NCI-H345 treated with DMSO at 0.1 percent for 48 hours (cell line): Measurements from ENCODE around the gene FMNL1.

ENCODE experiments used
- DNase-seq: peaks from one replicate; lab custom pipeline; 2025; ENCODE audit not compliant: unreplicated experiment; lab: John Stamatoyannopoulos, UW

FMNL1 gene

DNA sequence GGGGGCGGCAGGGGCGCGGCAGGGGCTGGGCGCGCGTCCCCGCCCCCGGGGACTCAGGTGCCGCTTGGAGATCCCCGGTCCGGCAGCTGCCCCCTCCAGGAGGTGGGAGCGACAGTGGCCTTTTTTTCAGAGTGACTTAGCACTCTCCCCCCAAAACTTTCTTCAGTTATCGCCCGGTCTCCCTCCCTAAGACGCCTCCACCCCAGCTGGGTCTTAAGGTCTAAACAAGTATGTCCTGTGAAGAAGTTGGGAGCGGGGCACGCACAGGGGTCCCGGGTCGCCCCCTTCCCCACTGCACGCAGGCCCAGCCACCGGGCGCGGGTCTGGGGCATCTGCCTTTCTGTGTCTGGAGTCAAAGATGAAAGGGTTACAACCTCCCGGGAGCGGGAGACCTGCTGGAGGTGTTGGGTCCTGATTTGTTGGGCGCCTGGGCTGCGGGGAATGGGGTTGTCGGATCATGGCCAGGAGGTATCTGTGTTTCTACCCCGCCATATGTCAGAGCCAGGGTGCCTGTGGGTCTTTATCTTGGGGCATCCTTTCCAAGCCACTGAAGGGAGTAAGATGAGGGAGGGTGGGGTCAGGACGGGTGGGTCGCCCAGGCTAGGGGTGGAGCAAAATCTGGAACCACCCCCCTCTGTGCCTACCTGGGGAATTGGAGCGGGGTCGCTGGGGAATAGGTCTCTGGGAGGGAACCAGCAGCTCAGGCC lies 757 bp downstream of the FMNL1 start:
- DNase-seq: no peak

DNA sequence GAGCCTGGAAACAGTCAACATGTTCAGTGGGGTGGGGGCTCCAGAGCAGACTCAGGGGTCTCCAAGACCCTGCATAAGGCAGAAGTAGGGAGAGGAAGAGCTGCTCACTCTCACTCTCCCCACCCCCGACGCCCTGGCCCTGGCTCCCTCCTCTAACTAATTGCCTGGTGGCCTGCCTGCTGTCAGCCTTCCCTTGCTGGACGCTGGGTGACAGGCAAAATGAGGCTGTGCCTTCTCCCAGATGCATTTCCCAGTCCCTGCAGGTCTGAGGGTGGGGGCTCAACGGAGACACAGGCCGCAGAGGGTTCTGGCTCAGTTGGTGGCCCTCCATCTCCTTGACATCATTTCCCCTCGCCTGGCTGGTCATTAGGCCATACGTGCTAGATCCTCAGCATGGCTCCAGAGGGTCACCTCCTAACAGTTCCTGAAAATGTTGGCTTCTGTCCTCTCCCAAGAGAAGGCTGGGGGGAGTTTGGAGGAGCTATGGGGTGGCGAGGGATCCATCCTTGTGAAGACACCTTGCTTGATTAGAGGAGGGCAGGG lies 1.4 kb downstream of the FMNL1 start:
- DNase-seq: no peak

DNA sequence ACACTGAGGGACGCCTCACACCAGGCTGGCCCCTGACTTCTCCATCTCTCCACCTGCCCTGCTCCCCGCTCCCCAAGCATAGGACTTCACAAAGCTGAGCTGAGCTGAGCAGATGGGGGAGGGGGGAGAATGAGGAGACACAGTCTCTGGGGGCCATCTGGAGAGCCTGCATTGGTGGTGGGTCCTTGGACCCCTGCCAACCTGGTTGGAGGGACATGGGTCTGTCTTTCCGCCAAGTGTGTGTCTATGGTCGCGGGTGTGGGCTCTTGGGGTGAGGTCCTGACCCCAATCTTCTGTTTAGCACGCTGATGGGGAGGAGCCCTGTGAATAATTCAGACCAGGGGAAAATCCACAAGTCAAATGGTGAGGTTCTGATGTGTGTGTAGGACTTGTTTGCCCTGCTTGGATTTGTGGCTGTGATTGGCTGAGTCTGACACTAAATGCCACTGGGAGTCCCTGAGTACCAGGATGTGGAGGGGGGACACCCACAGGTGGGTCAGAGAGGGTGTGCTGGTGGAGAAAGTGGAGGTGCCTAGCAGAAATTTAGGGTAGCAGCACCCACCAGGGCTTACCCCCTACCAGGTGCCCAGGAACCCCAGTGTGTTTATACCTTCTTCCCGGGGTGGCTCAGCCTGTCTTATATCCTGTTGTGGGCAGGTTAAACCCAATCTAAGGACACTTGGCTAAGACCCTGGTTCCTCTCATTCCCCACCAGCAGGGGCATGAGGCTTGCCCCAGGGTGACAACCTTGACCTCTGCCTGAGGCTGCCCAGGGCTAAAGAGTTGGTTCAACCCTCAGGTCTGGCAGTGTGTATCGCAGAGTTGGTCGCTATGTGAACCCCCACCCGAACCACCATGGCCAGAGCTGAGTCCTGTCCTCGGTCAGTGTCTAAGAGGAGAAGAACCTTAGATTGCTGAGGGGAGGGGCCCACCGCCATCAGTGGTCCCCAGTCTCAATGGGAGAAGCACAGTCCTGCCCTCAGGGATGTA lies 2.1 kb downstream of the FMNL1 start:
- no peak for DNase-seq

DNA sequence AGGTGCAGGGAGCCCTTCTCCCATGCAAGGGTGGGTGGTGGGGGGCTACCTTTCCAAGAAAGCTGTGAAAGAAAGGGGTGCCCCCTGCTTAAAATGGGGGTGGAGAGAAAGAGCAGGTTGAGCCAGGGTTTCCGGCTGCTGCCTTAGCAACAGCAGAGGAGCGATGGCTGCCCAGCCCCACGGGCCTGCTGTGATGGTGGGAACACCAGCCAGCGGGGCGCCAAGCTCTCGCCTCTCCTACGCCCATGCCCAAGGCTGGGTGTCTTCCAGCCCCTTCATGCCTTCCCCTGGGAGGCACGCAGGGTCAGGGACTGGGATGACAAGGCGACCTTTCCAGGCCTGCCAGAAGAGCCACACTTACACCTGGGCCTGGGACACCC lies 3.0 kb downstream of the FMNL1 start:
- no peak for DNase-seq

DNA sequence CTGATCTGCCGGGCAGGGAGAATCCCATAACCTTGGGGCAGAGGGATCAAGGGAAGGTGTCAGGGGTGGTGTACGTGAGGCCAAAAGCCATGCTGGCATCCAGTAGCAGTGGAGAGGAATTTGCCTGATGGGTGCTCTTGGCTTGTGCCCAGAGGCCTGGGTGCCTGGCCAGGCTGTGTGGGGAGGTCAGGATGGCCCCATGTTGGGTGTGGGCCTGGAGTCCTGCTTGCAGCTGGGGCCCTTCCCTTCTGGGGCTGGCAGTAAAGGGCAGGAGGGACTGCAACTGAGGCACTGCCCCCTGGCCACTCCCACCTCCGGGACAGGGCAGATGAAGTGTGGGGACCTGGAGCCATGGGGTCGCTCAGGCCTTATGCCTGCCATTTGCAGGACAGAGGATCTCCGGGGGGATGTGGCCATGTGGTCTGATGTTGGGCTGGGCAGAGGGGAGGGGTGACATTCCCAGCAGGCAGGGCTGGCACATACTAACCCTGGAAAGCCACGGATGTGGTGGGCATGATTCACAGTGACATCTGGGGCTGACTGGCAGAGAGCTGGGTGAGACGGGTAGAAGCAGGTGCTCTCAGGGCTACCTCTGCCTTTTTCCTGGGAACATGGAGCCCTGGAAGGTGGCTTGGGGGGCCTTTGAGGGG lies 3.5 kb downstream of the FMNL1 start:
- DNase-seq: no peak

DNA sequence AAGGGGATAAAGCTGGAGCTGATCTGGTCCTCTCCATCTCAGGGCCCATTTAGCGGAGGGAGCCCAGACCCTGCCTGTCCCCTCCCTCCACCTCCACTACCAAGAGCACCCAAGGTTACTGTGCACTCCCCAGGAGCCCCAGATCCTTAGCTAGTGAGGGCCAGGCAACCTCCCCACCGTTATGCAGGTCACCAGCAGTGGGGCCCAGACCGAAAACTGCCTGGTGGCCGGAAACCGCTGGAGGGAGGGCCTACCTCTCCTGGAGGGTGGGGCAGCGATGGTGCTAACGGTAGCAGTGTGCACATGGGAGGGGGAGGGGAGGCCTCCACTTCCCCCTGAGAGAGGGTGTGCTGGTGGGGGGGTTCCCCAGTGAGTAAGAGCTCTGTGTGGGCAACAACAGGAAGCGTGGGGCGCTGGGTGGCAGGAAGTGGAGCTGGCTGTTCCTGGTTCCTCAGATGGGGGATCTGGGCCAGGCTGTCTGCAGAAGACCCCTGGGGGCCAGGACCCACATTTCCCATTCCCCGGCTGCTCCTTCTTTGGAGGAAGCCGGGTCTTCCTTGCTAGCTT lies 4.4 kb downstream of the FMNL1 start:
- no peak for DNase-seq

DNA sequence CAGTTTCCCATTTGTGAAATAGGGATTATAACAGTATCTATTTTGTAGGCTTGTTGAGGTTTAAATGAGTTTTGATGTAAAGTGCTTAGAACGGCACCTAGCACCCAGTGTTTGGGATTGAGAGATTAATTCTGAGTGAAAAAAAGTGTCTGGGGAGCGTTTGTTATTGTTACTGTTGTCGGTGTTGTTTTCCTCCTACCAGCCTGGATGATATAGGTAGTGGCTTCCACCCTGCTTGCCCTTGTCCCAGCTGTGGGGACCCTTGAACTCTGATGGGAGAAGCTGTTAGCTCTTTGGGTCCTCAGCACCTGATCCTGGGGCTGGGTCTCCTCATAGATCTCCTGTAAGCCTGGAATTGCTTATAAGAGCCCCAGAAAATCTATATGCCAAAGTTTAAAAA lies 4.9 kb downstream of the FMNL1 start:
- no peak for DNase-seq

DNA sequence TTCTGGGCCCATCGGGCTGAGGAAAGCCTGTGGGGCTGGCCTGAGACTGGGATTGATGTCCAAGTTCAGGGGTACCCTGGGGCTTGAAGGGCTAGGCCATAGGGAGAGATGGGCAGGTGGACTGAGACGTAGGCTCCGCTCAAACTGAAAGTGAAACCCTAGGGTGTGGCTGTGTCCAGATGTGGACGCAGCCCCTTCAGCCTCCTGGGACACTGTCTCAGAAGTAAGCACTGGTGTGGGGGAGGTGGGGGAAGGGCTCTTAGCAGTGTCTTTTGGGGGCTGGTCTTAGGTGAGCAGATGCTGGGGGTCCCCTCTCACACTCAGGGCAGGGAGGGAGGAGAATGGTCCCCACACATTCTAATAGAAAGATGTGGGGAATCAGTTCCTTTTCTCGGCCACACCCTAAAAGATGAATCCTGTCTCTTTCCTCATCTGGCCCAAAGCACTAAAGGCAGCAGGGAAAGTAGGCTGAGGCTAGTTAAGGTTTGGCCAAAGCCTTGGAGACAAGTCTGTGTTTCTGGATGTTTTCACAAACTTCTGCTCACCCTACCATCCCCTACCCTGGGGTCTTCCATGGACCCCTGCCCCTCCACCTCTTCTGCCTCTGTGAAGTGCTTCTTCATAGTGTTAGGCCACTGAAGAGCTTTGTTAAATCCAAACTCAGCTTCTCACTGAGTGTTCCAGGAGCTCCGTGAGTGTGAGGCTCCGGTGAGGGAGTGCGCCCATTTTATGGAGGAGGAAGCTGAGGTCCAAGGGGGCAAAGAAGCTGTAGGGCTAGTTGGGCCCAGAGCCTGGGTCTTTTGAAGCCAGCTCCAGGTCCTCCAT lies 5.6 kb downstream of the FMNL1 start:
- DNase-seq: no peak

DNA sequence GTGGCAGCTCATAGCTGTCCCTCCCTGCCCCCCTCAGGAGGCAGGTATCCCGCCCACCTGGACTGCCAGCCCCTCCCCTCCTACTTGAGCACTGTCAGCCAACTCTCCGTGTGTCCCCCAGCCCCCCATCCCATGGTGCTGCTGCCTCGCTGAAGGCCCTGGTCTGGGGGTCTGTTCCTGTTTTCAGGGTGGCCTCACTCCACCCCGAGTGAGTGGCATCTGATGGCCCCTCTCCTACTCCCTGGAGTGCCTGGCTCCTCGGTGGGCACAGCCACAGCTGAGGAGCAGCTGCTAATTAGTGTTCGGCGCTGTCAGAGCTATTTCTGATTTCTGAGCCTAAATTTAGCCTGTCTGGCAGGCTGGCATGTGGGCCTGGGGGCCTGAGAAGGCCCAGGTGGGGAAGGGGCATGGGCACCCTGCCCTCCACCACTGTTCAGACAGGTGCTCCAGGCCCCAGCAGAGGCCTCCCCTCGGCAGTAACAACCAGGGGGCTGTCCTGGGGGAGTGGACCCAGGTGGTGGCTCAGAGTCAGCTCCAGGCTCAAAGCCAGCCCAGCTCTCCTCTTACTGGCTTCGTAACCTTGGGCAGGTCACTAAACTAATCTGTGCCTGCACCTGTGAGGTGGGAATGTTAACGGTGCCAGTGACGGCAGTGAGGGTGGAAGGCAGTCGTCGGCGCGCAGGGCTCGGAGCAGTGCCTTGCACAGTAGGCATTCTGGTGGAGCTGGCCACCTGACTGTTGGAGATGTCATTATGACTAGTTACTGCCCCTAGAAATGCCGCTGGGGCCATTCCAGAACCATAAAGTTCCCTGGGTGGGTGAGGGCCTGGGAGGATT lies 6.5 kb downstream of the FMNL1 start:
- no peak for DNase-seq

DNA sequence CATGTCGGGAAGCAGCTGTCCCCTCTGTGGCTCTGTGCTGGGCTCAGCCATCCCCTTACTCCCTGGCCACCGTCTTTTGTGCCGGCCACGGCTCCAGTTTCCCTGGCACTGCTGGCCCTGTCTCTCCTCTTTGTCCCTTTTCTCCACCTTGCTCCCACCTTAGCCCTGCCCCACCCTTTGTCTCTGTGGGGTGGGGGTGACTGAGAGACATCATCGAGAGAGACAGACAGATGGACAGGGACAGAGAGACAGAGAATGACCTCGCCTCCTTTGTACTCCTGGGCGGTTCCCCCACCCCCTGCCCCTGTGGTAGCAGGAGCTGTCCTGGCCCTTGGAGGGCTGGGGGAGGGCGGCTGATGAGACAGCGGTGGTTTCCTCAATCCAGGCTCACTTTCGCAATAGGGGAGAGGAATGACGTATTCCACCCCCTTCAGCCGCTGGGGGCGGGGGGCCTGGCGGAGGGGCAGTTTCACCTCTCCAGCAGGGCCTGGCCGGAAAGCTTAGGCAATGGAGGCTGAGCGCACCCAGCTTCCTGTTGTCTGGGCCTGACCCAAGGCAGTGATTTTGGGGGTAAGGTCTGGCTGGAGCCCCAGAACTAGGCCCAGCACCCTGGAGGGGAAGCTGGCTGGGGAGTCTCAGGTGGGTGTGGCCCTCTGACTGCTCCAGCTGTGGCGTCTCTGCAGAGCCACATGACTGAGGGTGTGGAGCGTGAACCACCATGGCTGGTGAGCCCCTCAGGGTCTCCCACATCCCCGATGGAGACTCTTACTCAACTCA lies 7.3 kb downstream of the FMNL1 start:
- no peak for DNase-seq

DNA sequence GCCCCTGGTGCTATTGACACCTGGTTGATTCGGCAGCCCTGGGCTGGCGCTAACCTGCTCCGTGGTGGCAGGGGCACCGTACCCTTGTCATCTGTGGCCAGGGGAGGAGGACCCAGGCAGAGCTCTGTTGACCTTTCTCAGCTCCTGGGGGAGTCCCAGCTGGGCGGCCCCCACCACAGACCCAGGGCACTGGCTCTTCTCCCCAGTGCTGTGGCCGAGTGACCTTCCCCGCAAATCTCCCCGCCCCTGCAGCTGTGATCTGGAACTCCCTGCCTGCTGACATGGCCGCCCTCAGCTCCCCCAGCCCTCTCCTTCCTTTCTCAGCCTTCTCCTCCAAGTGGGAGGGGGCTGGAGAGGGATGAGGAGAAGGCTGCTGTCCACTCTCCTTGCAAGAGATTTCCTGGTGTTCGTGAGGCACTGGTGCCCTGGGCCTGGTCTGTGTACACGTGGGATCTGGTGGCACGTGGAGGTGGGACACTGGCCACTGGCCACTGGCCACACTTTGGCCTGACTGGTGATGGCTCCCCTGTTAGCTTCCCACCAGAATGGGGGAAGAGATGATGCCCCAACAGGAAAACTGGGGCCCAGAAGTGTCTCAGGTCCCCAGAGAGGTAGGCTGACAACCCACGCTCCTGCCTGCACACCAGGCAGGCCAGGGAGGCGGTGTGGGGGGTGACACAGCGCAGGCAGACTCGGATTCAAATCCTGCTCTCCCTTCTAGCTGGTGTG lies 8.2 kb downstream of the FMNL1 start:
- DNase-seq: no peak

DNA sequence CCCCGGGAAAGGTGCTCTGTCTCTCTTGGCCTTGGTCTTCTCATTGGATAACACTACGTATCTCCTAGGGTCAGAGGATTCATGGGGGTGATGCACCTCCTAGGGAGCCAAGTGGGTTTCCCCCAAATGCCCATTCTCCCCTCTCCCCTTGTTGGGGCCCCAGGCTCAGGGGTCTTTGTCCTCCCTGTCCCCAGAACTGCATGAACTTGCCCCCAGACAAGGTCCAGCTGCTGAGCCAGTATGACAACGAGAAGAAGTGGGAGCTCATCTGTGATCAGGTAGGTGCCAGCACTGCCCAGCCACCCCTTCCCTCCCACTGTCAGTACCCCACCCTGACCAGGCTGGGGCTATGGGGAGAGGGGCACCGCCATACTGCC lies 8.7 kb downstream of the FMNL1 start:
- DNase-seq: no peak

DNA sequence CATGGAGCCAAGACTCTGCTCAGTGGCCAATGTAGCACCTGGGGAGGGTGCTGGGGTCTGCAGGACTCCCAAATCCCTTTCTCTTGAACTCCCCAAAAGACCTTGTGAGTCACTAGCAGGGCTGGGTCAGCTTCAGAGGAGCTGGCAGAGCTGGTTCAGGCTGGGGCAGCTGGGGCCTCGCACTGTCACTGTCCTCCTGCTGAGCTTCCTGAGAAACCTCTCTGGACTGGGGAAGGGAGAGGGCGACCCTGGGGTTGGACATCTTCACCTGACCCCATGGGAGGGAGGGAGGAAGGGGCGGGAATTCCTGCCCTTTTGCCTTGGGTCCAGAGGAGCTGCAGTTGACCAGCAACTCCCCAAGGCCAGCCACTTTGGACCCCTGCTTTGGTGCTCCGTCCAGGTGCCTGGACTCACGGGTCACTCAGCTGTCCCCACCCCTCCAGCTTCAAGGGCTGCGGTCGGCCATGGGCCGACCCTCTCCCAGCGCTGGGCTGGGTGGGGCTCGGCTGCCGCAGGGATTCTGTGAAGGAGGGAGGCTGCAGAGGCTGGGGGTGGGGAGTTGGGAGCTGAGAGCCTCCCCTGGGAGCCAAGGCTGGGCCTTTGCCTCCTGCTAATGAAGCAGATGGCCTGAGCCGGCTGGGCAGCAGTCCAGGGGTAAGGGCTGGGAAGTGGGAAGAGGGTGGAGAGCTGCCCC lies 9.2 kb downstream of the FMNL1 start:
- no peak for DNase-seq

DNA sequence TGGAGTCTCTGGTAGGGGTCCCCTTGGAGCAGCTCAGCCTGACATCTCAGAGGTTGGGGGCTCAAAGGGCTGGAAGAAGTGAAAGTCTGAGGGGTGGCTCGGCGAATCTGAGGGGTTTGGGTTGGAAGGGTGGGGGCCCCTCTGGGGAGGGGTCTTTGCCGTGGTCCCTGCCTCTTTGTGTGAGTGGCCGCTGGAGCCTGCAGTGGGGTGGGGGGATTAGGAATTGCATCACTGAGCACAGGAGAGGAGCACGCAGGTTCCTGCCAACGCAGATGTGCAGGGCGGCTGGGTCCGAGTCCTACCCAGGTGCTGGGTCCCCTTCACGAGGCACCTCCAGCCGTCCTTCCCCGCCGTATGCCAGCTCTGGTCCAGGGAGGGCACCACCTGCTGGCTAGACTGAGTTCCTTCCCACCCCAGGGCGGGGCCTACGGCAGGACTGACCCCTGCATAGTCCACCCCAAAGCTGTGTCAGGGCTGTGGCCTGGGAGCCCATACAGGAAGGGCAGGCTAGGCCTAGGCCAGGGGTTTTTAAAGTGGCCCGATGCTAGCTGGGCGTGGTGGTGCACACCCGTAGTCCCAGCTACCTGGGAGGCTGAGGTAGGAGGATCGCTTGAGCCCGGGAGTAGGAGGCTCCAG lies 9.9 kb downstream of the FMNL1 start:
- DNase-seq: no peak

DNA sequence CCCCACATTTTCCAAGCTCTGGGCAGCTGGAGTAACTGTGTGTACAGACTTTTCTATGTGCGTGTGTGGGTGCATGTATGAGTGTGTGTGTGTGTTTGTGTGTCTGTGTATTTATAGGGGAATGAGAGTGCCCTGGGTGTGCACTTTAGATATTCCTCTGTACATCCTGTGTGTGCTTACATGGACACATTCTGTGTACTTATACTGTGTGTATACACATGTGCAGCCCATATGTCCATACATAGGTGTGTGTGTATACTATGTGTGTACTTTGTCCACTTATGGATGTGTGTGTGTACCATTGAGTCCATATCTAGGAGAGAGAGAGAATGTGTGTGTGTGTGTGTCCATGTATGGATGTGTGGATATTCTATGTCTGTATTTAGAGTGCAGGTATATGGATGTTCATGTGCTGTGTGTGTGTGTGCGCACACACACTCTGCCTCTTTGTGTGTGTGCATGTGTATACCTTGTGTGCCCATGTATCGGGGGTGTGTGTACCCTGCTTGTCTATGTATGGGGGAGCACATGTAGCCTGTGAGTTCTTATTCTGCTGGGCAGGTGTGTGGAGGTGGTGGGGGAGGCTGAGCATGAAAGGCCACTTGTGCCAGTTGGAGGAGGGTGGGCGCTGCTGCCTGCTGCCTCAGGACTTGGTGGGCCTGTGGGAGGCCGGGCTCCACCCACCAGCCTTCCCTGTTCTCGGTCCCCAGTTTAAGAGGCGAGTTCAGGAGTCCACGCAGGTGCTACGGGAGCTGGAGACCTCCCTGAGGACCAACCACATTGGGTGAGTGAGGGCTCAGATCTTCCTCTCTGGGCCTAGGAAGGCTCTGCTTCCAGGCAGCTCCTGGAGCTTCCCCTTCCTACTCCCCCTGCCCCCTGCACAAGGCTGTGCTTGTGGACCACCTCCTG lies 11.1 kb downstream of the FMNL1 start:
- no peak for DNase-seq

DNA sequence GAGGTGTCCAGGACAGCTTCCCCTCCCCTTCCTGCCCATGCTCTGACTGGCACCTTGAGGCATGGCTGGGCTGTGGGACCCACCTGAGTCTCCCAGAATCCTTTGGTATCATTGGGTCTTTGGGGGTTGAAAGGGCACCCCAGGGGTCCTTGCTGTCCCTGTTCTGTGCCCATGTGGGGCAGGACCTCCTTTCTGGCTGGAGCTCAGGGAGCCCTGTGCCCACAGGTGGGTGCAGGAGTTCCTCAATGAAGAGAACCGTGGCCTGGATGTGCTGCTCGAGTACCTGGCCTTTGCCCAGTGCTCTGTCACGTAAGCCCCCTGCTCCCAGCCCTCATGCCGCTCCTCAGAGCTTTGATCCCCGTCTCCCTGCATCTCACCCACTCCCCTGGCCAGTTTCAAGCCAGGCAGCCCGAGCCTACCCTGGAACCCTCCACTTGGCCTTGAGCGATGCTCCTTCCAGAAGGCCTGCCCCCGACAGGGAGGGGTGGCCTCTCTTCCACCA lies 11.8 kb downstream of the FMNL1 start:
- no peak for DNase-seq
